Measurements from ENCODE around the gene CUBN.

The CUBN gene

DNA sequence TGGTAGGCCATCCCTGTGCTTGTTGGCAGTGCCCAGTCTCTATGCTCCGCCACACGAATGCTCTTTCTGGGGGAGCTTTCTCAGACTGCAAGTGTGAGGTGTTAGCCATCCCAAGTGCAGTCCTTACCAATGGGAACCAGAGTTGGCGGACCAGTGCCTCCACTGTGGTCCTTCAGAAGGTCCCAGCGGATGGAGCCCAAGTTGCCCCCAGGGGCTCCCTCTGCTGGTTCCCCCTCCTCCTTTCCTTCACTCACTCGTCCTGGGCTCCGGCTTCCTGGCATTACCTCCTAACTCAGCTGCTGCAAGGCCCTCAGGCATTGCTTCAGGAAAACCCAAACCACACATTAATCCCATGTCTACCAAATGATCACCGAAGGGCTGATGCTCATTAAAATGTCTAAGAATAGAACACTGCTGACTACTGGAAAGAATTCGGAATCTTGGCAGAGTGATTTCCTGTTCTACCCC is 139.8 kb downstream of the CUBN start:
- 92 to 97% methylated on average over 8 of the region's 8 CpGs for WGBS, 2 experiments

DNA sequence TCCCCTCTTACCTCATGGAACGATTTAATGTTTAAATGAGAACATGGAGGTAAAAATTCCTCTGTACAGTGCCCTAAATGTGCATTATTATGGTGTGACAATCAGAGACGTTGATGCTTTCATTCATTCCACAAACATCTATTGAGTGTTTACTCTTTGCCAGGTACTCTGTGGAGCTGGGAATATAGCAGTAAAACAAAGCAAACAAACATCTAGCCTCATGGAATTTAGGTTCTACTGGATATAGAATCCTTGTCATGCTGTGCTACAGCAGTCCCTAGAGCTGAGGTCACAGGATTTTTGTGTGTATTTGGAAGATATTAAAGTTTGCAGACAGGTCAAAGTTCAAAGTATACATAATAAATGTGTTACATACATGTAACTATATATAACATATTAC is 140.7 kb downstream of the CUBN start:
- Histone ChIP-seq H3K4me3 (ENCODE audit: insufficient read depth, low read depth, low read length) (no peak overlapping the region), H3K9me3 (ENCODE audit: control insufficient read depth, low read length) (no peaks in the 10 kb centered on the region), H3K4me1 (ENCODE audit: control insufficient read depth, insufficient read depth, low read length) (peaks cover 17% of the 10 kb centered on the region), H3K27ac (ENCODE audit: insufficient read depth, low read depth, low read length, poor library complexity, severe bottlenecking) (no peak overlapping the region), H3K36me3 (ENCODE audit: control insufficient read depth, insufficient read depth, low read length) (no peaks in the 10 kb centered on the region), H3K27me3 (ENCODE audit: control insufficient read depth, insufficient read depth, low read length, poor library complexity, severe bottlenecking) (no peaks in the 10 kb centered on the region)
- WGBS, 2 experiments: 87 to 100% methylated on average over 1 to 2 of the region's 2 CpGs

More for the DNA sequence above, 139.8 kb downstream of the CUBN start:
- no peaks in the 10 kb centered on the region for H3K27me3 ChIP-seq (ENCODE audit: control insufficient read depth, insufficient read depth, low read length, poor library complexity, severe bottlenecking)
- no peaks in the 10 kb centered on the region for H3K36me3 ChIP-seq (ENCODE audit: control insufficient read depth, insufficient read depth, low read length)
- H3K9me3 ChIP-seq (ENCODE audit: control insufficient read depth, low read length): no peaks in the 10 kb centered on the region
- H3K4me3 ChIP-seq (ENCODE audit: insufficient read depth, low read depth, low read length): no peak overlapping the region
- H3K27ac ChIP-seq (ENCODE audit: insufficient read depth, low read depth, low read length, poor library complexity, severe bottlenecking): no peak overlapping the region
- H3K4me1 ChIP-seq (ENCODE audit: control insufficient read depth, insufficient read depth, low read length): peaks cover 17% of the 10 kb centered on the region

DNA sequence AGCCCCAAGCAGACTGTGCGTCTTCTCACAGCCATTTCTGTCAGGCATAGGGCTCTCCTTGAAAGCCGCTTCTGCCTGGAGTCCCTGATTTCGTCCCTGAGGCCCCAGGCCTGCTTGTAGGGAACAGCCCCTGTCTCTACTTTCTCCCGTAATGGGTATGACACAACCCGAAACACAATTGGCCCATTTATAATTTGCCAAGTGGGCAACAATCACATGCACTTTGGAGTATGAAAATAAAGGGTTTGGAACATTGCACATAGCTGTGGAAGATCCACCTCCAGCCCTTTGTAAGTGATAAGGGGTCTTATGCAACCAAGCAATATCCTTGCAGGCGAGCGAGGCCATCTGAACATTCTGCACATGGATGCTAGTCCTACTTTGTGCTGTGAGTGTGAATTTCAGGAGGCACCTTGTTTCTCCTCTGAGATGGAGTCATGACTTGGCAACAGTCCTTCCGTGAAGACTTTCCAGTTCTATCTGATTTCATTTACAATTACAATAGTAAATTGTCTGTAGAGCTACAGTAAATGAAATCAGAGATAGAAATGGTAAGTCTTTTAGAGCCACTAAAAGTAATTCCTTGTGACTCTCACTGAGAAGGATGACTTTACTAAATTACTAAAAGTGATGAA is 141.5 kb downstream of the CUBN start:
- Histone ChIP-seq H3K27ac (ENCODE audit: insufficient read depth, low read depth, low read length, poor library complexity, severe bottlenecking) (no peak overlapping the region), H3K4me1 (ENCODE audit: control insufficient read depth, insufficient read depth, low read length) (peaks cover 17% of the 10 kb centered on the region), H3K27me3 (ENCODE audit: control insufficient read depth, insufficient read depth, low read length, poor library complexity, severe bottlenecking) (no peaks in the 10 kb centered on the region), H3K36me3 (ENCODE audit: control insufficient read depth, insufficient read depth, low read length) (no peaks in the 10 kb centered on the region), H3K9me3 (ENCODE audit: control insufficient read depth, low read length) (no peaks in the 10 kb centered on the region), H3K4me3 (ENCODE audit: insufficient read depth, low read depth, low read length) (no peak overlapping the region)
- 91% methylated on average over 7 to 8 of the region's 8 CpGs for WGBS, 2 experiments

DNA sequence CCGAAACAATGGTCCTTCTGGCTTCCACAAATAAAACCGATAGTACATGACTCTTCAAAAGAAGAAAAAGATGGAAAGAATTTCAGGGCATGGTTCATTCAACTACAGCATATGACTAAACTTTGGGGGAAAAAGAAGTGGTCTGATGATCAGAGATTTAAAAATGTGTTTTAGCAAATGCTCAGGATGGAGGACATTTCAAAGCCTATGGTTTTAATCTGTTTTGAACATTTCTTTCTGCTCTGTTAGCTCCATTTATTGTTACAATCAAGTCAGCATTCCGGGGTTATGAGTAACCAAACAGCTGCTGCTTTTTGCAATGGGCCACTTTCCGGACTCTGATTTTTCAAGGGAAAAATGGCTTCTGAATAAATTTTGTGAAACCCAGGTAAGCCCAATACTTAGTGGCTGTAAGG is 142.4 kb downstream of the CUBN start:
- no peaks in the 10 kb centered on the region for H3K36me3 ChIP-seq (ENCODE audit: control insufficient read depth, insufficient read depth, low read length)
- WGBS, 2 experiments: 80 to 85% methylated on average over 4 of the region's 4 CpGs
- H3K4me3 ChIP-seq (ENCODE audit: insufficient read depth, low read depth, low read length): no peak overlapping the region
- H3K27me3 ChIP-seq (ENCODE audit: control insufficient read depth, insufficient read depth, low read length, poor library complexity, severe bottlenecking): no peaks in the 10 kb centered on the region
- H3K4me1 ChIP-seq (ENCODE audit: control insufficient read depth, insufficient read depth, low read length): peaks cover 17% of the 10 kb centered on the region
- H3K27ac ChIP-seq (ENCODE audit: insufficient read depth, low read depth, low read length, poor library complexity, severe bottlenecking): peak overlapping the region; percentile 58
- H3K9me3 ChIP-seq (ENCODE audit: control insufficient read depth, low read length): no peaks in the 10 kb centered on the region

DNA sequence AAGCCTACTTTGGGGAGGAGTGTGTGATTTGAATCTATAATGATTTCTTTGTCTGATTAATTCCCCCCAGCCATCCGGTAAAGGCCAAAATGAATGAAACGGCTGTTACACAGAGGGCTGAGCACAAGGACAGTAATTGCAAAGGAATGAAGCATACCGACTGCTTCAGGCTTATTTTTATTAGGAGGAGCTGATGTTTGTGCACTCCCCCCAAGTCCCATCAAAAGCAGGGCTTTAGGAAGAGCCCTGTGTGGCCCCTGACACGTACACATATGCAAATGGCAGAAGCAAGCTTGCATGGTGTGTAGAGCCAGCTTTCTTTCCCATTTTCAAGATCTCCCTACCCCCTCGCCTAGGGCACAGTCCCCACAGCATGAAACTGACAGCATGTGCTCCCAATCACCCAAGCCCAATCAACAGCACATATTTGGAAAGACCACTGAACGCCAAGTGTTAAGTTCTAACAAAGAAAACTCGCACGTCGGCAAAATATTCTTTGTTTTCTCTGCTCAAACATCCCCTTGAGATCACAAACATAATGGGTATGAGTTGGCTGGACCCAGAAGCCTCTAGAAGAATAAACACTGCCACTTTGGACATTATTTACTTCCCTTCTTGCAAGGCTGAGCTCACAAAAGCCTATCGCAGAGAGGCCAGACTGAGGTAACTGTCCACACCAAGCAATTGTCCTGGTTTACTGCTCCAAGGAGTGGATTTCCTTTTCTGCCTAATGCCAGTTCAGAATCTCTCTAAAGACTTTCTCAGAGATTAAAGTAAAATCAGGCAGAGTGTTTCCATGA is 143.0 kb downstream of the CUBN start:
- H3K36me3 ChIP-seq (ENCODE audit: control insufficient read depth, insufficient read depth, low read length): no peaks in the 10 kb centered on the region
- peak overlapping the region; percentile 58 for H3K27ac ChIP-seq (ENCODE audit: insufficient read depth, low read depth, low read length, poor library complexity, severe bottlenecking)
- no peaks in the 10 kb centered on the region for H3K27me3 ChIP-seq (ENCODE audit: control insufficient read depth, insufficient read depth, low read length, poor library complexity, severe bottlenecking)

DNA sequence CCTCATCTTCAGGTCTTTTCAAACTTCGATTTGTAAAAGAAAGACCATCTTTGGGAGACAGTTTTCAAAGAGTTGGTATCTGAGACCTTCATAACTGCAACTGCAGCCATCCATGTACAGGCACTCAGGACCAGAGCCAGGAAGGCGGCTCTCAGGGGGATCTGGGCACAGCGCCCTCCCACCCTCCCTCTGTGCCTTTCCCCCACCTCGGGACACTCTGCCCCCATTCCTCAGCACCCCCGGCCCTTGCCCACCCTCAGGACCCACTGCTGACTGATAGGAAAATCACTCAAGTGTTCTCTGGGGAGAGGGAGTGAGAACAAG is 143.6 kb downstream of the CUBN start:
- no peak overlapping the region for H3K4me3 ChIP-seq (ENCODE audit: insufficient read depth, low read depth, low read length)
- H3K9me3 ChIP-seq (ENCODE audit: control insufficient read depth, low read length): no peaks in the 10 kb centered on the region
- no peak overlapping the region for H3K27ac ChIP-seq (ENCODE audit: insufficient read depth, low read depth, low read length, poor library complexity, severe bottlenecking)
- 68 to 94% methylated on average over 4 to 5 of the region's 5 CpGs for WGBS, 2 experiments
- H3K27me3 ChIP-seq (ENCODE audit: control insufficient read depth, insufficient read depth, low read length, poor library complexity, severe bottlenecking): no peaks in the 10 kb centered on the region
- H3K4me1 ChIP-seq (ENCODE audit: control insufficient read depth, insufficient read depth, low read length): peaks cover 17% of the 10 kb centered on the region
- no peaks in the 10 kb centered on the region for H3K36me3 ChIP-seq (ENCODE audit: control insufficient read depth, insufficient read depth, low read length)

More for the DNA sequence above, 143.0 kb downstream of the CUBN start:
- 41 to 53% methylated on average over 10 of the region's 10 CpGs for WGBS, 2 experiments
- H3K9me3 ChIP-seq (ENCODE audit: control insufficient read depth, low read length): no peaks in the 10 kb centered on the region
- peaks cover 17% of the 10 kb centered on the region for H3K4me1 ChIP-seq (ENCODE audit: control insufficient read depth, insufficient read depth, low read length)
- no peak overlapping the region for H3K4me3 ChIP-seq (ENCODE audit: insufficient read depth, low read depth, low read length)

DNA sequence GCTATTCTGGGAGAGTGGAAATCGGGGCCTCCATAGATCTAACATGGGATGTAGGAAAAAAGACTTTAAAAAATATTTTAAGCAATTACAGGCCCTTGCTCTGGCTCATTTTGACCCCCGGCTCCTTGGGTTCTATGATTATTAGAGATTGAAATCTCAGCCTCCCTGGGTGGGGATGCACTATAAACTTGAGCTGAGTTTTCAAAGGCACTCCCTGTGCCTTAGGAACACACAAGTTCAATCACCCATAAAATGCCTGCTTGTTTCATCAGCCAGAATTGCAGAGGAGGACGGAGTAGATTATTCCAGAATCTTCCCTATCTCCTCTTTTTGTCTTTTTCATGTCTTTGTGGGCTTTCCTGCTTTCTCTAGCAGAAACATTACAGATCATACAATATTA is 145.4 kb downstream of the CUBN start:
- Histone ChIP-seq H3K4me1 (ENCODE audit: control insufficient read depth, insufficient read depth, low read length) (peaks cover 17% of the 10 kb centered on the region), H3K9me3 (ENCODE audit: control insufficient read depth, low read length) (no peaks in the 10 kb centered on the region), H3K27ac (ENCODE audit: insufficient read depth, low read depth, low read length, poor library complexity, severe bottlenecking) (no peak overlapping the region), H3K27me3 (ENCODE audit: control insufficient read depth, insufficient read depth, low read length, poor library complexity, severe bottlenecking) (no peaks in the 10 kb centered on the region), H3K36me3 (ENCODE audit: control insufficient read depth, insufficient read depth, low read length) (no peaks in the 10 kb centered on the region), H3K4me3 (ENCODE audit: insufficient read depth, low read depth, low read length) (no peak overlapping the region)
- 94 to 100% methylated on average over 3 of the region's 3 CpGs for WGBS, 2 experiments

DNA sequence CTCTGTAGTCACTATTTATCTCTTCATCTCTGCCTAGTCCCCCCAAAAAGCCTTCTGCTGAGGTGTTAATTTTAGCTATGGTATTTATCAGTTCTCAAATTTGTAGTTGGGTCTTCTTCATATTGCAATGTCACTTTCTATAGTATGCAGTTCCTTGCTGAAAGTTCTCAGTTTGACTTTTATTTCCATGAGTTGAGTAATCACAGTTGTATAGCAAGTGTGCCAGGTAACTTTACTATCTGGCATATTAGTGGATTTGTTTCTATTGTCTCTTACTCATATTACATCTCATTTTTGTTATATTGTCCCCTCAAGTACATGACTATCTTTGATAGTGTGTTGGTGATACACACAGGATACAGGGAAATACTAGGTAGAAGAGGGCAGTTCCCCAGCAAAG is 152.8 kb downstream of the CUBN start:
- Histone ChIP-seq H3K4me3 (ENCODE audit: insufficient read depth, low read depth, low read length) (no peak overlapping the region), H3K36me3 (ENCODE audit: control insufficient read depth, insufficient read depth, low read length) (no peaks in the 10 kb centered on the region), H3K27me3 (ENCODE audit: control insufficient read depth, insufficient read depth, low read length, poor library complexity, severe bottlenecking) (peaks cover 1% of the 10 kb centered on the region), H3K4me1 (ENCODE audit: control insufficient read depth, insufficient read depth, low read length) (no peaks in the 10 kb centered on the region), H3K9me3 (ENCODE audit: control insufficient read depth, low read length) (no peaks in the 10 kb centered on the region), H3K27ac (ENCODE audit: insufficient read depth, low read depth, low read length, poor library complexity, severe bottlenecking) (no peak overlapping the region)

DNA sequence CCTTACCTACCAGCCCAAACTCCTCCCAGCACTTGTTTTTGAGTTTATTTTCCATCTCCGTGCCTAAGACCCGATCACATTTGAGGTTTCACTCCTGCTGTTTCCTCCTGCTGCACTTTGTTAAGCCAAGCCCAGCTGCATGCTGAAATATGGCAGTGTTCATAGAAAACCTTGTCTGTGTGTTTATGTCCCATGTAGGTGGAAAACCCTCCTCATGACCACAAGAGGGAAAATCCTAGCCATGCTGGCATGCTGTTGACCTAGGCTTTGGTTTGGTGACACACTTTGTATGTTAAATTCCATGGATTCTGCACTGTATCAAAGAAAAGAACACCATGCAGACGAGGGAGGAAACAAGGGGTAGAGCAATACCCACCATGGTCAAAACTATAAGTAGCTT is 154.4 kb downstream of the CUBN start:
- Histone ChIP-seq H3K9me3 (ENCODE audit: control insufficient read depth, low read length) (no peaks in the 10 kb centered on the region), H3K4me3 (ENCODE audit: insufficient read depth, low read depth, low read length) (no peak overlapping the region), H3K4me1 (ENCODE audit: control insufficient read depth, insufficient read depth, low read length) (no peaks in the 10 kb centered on the region), H3K36me3 (ENCODE audit: control insufficient read depth, insufficient read depth, low read length) (no peaks in the 10 kb centered on the region), H3K27me3 (ENCODE audit: control insufficient read depth, insufficient read depth, low read length, poor library complexity, severe bottlenecking) (peaks cover 10% of the 10 kb centered on the region), H3K27ac (ENCODE audit: insufficient read depth, low read depth, low read length, poor library complexity, severe bottlenecking) (no peak overlapping the region)
- 66 to 68% methylated on average over 3 of the region's 3 CpGs for WGBS, 2 experiments

DNA sequence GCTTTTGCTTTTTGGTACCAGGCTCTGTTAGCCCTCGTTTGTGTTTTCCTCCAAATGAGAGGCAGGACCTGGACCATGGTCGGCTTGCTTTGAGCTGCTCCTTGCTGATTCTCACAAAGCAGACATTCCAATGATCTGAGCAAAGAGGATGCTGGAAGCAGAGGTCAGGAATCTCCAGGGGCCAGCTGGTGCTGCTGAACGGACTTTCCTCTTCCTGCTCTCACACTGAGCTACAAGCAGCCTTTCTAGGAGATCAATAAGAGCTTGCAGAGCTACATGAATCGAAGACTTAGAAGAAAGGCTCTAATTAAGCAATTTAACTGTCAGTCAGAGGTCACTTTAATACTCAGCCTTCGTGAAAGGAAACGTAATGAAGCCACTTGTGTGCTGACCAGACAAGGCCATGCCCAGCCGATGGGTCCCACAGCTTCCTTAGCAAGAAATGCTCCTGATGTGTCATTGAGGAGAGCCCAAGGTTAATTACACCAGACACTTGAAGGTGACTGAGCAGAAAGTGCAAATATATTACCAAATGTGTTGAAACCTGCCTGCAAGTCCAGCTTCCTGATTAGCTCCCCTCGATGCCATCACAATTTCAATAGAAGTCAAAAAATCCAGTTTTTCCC is 161.1 kb downstream of the CUBN start:
- H3K4me1 ChIP-seq (ENCODE audit: control insufficient read depth, insufficient read depth, low read length): peaks cover 22% of the 10 kb centered on the region
- 15% methylated on average over 8 of the region's 8 CpGs for WGBS, 2 experiments
- peaks cover 40% of the 10 kb centered on the region for H3K27me3 ChIP-seq (ENCODE audit: control insufficient read depth, insufficient read depth, low read length, poor library complexity, severe bottlenecking)
- H3K27ac ChIP-seq (ENCODE audit: insufficient read depth, low read depth, low read length, poor library complexity, severe bottlenecking): peak overlapping the region; percentile 56
- H3K36me3 ChIP-seq (ENCODE audit: control insufficient read depth, insufficient read depth, low read length): no peaks in the 10 kb centered on the region
- no peak overlapping the region for H3K4me3 ChIP-seq (ENCODE audit: insufficient read depth, low read depth, low read length)
- no peaks in the 10 kb centered on the region for H3K9me3 ChIP-seq (ENCODE audit: control insufficient read depth, low read length)

Measured in ectodermal cell (in vitro differentiated cells).